CMK (cell line): ENCODE measurements around the gene FAM131B.

Source experiments
- DNase-seq: peaks from one replicate; pipeline ENCODE4 v3.0.0-alpha.2; 2010; ENCODE audit warnings: low read depth

Gene FAM131B

DNA sequence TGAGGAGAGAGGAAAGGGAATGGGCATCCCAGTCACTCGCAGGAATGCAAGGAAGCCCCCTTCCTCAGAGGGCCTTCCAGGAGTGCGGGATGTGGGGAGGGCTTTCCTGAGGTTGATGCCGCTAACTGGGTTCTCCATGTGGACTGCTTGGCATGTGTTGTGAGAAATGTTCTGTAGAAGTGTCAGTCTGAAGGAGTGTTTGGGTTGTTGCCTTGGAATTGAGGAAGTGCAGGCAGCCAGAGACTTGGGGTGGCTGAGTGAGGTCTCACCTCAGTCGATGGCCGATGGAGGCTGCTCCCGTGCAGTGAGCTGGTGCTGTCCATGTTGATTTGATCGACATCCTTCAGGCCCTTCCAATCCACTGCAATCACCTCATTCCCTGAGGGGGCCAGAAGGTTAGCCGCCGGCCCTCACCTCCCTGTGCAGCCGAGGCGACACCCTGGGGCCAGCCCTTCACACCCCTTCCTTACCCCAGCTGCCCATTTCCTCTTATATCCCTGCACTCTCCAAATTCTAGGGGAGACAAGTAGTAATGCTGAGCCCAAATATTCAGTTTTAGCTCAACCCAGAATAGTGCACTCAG lies 2.7 kb downstream of the FAM131B start:
- DNase-seq = no peak

DNA sequence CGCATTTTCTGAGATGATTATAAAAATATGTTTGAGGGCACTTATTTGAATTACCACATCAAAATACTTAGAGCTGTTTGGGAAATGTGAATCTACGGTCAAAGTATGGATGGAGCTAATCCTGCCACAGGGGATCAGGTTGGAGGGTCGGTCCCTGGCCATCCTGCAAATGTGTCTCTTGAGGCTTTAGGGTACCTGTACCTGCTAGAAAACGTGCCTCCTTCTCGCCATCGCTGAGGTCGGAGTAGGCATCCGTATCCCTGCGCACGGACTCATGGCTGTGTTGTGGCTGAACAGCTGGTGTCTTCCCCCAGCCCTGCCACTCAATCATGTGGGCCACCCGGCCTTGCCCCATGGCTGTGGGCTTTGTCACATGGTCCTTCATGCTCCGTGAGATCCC lies 3.9 kb downstream of the FAM131B start:
- no peak for DNase-seq

DNA sequence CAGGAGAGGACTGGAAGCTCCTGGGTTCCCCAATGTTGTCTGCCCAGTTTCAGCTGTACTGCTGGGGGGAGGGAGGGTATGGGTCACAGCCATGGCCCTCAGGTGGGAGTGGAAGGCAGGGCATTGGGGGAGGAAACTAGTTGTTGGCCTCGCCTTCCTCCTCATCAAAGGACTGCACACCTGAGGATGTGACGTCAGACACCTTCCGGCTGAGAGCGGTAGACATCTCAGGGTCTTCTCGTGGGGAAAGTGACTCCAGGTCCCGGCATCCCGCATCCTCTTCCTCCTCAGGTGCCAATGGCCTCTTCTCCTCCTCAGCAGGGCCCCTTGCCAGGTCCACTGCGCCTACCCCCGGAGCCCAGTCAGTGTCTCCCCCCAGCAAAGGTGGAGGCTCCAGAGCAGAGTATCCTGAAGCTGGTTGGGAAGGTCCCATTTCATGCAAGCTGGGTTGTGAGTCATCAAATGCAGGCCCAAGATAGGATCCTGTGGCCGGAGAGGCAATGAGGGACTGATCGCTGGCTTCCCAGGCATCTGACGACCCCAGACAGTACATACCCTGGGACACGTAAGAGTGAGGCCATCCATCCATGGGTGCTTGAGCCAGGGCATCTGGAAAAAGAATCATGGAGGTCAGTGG lies 6.0 kb downstream of the FAM131B start:
- no peak for DNase-seq

DNA sequence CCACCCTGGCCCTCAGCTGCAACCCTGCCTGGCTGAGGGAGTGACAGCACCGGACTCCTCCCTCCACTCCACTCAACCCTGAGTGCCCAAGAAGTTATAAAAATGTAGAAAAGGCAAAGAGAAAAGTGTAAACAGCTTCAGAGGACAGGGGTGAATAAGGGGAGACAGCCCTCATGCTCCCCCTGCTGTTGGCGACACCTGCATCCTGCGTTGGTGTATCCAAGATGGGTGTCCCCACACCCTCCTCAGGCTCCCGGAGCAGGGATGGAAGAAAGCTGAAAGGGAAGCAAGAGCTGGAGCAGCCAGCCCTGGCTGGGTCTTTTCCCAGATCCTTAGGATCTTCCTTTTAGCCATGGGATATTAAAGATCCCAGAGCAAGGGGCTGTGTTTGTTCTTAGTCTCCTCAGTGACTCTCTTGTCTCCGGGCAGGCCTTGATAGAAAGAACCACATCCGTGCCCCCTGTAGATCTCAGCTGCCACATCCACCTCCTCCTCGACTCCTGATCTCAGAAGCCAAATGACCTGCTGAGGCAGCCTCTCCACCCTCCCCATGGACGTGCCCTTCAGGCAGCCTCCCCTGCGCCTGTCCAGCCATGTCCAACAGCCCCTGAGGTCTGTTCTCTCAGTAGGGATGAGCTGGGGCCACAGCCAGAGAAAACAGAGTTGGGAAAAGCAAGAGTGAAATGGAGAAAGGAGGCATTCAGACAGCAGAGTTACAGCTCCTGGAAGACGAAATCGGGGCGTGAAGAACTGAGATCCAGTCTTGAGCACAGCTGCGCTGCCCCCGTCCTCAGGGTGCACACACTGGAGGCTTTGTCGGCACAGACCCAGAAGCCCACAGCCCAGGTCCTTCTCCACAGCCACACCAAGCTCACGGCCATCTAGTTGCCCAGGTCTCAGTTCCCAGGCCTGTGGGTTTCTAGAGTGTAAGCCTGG lies 6.8 kb downstream of the FAM131B start:
- DNase-seq = no peak

GRCh38 chr7:143354965-143355364 lies 7.5 kb downstream of the FAM131B start:
- no peak for DNase-seq

- no peak for DNase-seq
Measured at GRCh38 chr7:143354376-143354775, 8.1 kb downstream of the FAM131B start.

- no peak for DNase-seq
Measured at GRCh38 chr7:143352531-143353002, 9.9 kb downstream of the FAM131B start.

GRCh38 chr7:143351574-143351973 lies 10.9 kb downstream of the FAM131B start:
- no peak for DNase-seq

GRCh38 chr7:143351060-143351459 lies 11.5 kb downstream of the FAM131B start:
- no peak for DNase-seq

DNA sequence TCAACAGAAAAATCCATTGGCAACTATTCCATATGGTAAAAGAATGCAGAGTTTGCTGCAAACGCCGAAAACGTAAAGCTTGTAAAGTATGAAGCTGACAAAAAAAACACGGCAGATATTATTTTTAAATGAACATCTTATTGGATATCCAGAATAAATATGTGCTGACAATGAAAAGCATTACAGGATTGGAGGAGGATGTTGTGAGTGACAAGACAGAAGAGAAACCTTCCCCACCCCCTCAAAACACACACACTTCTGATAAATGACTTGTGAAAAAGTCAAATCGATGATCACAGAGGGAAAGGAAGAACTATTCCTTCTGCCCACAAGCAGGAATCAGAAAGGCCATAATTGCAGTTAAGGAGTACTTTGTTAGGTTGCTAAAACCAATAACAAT lies 14.6 kb downstream of the FAM131B start:
- no peak for DNase-seq

DNA sequence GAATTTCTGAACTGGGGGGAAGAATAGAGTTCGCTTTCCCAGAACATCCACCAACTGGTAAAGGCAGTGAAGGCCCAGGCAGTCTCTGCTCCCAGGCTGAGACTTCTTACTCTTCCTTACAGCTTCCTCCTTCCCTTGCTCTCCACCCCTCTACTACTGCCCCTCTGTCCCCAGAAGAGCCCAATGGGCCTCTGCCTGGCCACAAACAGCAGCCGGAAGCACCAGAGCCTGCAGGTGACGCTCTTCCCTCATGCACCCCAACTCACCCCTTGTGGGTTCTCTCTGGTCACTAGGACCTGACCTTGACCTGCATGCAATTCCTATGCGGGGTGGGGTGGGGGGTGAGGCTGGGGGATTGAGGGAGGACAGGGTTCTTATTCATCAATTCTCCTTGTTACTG lies 16.5 kb downstream of the FAM131B start:
- DNase-seq = no peak

GRCh38 chr7:143345428-143345900 lies 17.0 kb downstream of the FAM131B start:
- DNase-seq = no peak

DNA sequence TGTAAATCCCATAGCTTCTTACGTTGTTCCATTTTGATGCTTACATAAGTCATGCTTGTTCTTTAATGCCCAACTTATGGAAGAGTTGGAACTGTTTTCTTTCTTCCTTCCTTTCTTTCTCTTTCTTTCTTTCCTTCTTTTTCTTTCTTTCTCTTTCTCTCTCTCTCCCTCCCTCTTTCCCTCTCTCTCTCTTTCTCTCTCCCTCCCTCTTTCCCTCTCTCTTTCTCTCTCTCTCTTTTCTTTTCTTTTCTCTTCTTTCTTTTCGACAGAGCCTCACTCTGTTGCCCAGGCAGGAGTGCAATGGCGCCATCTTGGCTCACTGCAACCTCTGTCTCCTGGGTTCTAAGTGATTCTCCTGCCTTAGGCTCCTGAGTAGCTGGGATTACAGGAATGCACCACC lies 18.9 kb downstream of the FAM131B start:
- no peak for DNase-seq

DNA sequence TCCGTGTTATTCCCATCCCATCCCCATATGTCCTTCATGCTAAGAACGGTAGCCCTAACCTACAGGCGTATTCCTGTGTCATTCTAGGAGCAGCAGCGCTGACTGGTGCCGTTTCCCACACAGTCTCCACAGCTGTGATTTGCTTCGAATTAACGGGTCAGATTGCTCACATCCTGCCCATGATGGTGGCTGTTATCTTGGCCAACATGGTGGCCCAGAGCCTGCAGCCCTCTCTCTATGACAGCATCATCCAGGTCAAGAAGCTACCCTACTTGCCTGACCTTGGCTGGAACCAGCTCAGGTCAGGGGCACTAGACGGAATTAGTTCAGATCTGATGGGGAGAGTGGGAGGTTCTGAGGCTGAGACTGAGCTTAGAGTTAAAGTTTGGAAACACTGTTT lies 20.7 kb downstream of the FAM131B start:
- no peak for DNase-seq

- DNase-seq = no peak
Measured at GRCh38 chr7:143337216-143337615, 25.3 kb downstream of the FAM131B start.

- no peak for DNase-seq
Measured at GRCh38 chr7:143334244-143334643, 28.3 kb downstream of the FAM131B start.

GRCh38 chr7:143331179-143331801 lies 31.2 kb downstream of the FAM131B start:
- no peak for DNase-seq

GRCh38 chr7:143329471-143330170 lies 32.9 kb downstream of the FAM131B start:
- no peak for DNase-seq

- no peak for DNase-seq
Measured at GRCh38 chr7:143327903-143328302, 34.6 kb downstream of the FAM131B start.

DNA sequence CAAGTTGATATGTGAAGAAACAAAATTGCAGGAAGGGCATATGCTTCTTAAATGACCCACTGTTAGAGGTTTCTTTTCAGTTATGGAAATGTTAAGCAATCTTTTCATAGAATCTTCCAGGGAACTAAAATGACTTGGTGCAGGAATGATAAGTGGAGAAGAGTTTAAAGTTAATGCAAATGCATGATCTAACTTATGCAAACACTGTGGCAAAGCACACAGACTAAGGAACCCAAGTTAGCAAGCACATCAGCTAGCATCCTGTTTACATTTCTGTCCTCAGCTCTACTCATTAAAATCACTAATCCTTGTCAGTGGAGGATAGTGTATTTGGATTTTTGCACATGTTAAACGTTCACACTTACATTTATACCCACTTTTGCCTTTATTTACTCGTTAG lies 37.3 kb downstream of the FAM131B start:
- no peak for DNase-seq

DNA sequence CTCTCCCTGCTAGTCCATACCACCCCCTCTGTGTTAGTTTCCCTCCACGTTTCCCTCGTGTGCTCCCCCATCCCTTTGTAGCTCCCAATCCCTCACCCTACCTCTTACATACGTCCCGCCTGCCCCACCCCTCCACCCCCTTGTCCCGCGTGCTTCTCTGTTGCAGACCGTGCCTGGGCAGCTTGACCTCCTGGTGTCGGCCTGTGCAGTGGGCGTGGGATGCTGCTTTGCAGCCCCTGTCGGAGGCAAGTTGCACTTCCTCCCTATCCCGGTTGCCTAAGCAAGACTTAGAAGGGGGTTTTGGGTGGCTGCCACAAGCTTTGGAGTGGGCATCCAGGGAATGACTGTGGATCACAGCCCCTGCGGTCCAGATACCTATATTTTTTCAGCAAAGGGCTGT lies 38.9 kb downstream of the FAM131B start:
- DNase-seq = no peak
